Melanocyte of skin (primary cell): ENCODE data around the gene SYTL1. TPM values are rescaled to one million over a fixed set of nuclear protein-coding genes. Genes with fewer than 3 reads are reported as not detected.

Experiments
- small RNA-seq, 2 donors: library from RNA; depleted of rRNA; stranded (forward); fragments of <200 nt; gene quantifications; one replicate each; pipeline ENCODE3, GENCODE V24; 2012
- total RNA-seq, 2 donors: library from RNA; depleted of rRNA; stranded (reverse); fragments of >200 nt; gene quantifications; 2 replicates each; pipeline ENCODE4 v1.2.3, GENCODE V29; 2012

SYTL1 gene
- total RNA-seq = under 1 TPM in 1 of 2 donors, not detected in 1; 0.34 TPM

GRCh38 chr1:27341525-27342252, at the start of gene SYTL1:
Gene SYTL1, plus strand, starts transcription at chr1:27342022. Its CDS starts 3,313 bp downstream, at chr1:27345335.

GRCh38 chr1:27321813-27322568, 19.8 kb upstream of the SYTL1 start, which contains the start of gene TMEM222:
Gene TMEM222, plus strand, starts transcription at chr1:27322163. Its CDS starts 35 bp downstream, at chr1:27322198.

GRCh38 chr1:27366411-27367159, 24.8 kb downstream of the SYTL1 start, which contains the start of gene MAP3K6:
Gene MAP3K6, minus strand, starts transcription at chr1:27366961. Its CDS starts 364 bp downstream, at chr1:27366597.

GRCh38 chr1:27374362-27375086, 32.7 kb downstream of the SYTL1 start, which contains the start of gene FCN3:
Gene FCN3, minus strand, starts transcription at chr1:27374824. Its CDS starts 6 bp downstream, at chr1:27374818.

GRCh38 chr1:27383039-27383605, 41.3 kb downstream of the SYTL1 start, which contains the start of gene CD164L2:
Gene CD164L2, minus strand, starts transcription at chr1:27383333. Its CDS starts 94 bp downstream, at chr1:27383239.

GRCh38 chr1:27392096-27392777, 50.4 kb downstream of the SYTL1 start, which contains the start of gene GPR3:
Gene GPR3, plus strand, starts transcription at chr1:27392622. Its CDS starts 1,177 bp downstream, at chr1:27393799.

Small RNA genes within 50 kb of the gene (small RNA-seq; reads per million reads assigned to genes)
- gene RNU6-48P = 0.21 to 1.0 reads per million in 2 donors

Other genes with a start within 250 kb of the SYTL1 start
- gene SLC9A1, start 186.9 kb upstream of the SYTL1 start, total RNA-seq = 1 to 10 TPM; 4.5 to 8.0 TPM
- 10 to 100 TPM; 19.6 to 29.6 TPM for gene WDTC1, start 107.4 kb upstream of the SYTL1 start, total RNA-seq
- gene TMEM222, start 19.9 kb upstream of the SYTL1 start, total RNA-seq = 10 to 100 TPM; 30.3 to 35.1 TPM
- 10 to 100 TPM; 24.8 to 25.6 TPM for gene MAP3K6, start 24.9 kb downstream of the SYTL1 start, total RNA-seq
- not detected for gene FCN3, start 32.8 kb downstream of the SYTL1 start, total RNA-seq
- not detected for gene CD164L2, start 41.3 kb downstream of the SYTL1 start, total RNA-seq
- 1 to 10 TPM in 1 of 2 donors, under 1 TPM in 1; 0.34 to 2.0 TPM for gene GPR3, start 50.6 kb downstream of the SYTL1 start, total RNA-seq
- gene WASF2, start 148.1 kb downstream of the SYTL1 start, total RNA-seq = 10 to 100 TPM; 12.0 to 15.0 TPM